HEK293T (cell line): ENCODE data around the gene GRK4.

Source experiments
- CTCF ChIA-PET: fragments of 350-600 bp; formaldehyde crosslinking; extraction: SDS; loops from one replicate; lab custom pipeline; 2021; ENCODE audit warnings: antibody characterized with exemption, inconsistent platforms; lab: Yijun Ruan, JAX
- POLR2A ChIA-PET: fragments of 350-600 bp; formaldehyde crosslinking; extraction: SDS; loops from one replicate; lab custom pipeline; 2020; ENCODE audit warnings: antibody characterized with exemption, inconsistent platforms; lab: Yijun Ruan, JAX
- DNase-seq: peaks from one replicate; pipeline ENCODE4 v3.0.0; 2012; ENCODE audit warnings: mixed read lengths; ENCODE audit errors: extremely low spot score
- ARNT ChIP-seq: fragments of 450-650 bp; IDR thresholded peaks from 2 replicates; pipeline ENCODE4 v1.6.1; 2017; ENCODE audit warnings: mild to moderate bottlenecking
- BHLHE40 ChIP-seq: fragments of 450-650 bp; IDR thresholded peaks from 2 replicates; pipeline ENCODE4 v1.6.1; 2016; ENCODE audit warnings: mild to moderate bottlenecking, moderate library complexity, borderline replicate concordance
- CTBP1 ChIP-seq: fragments of 450-650 bp; IDR thresholded peaks from 2 replicates; pipeline ENCODE4 v1.6.1; 2016; ENCODE audit warnings: borderline replicate concordance
- ELF4 ChIP-seq: fragments of 450-650 bp; IDR thresholded peaks from 2 replicates; pipeline ENCODE4 v1.6.1; 2017; ENCODE audit warnings: antibody characterized with exemption
- FOXA1 ChIP-seq: fragments of 450-650 bp; IDR thresholded peaks from 2 replicates; pipeline ENCODE4 v1.6.1; 2016; ENCODE audit warnings: mild to moderate bottlenecking
- FOXK2 ChIP-seq: fragments of 450-650 bp; IDR thresholded peaks from 2 replicates; pipeline ENCODE4 v1.6.1; 2016; ENCODE audit warnings: mild to moderate bottlenecking
- FOXM1 ChIP-seq: fragments of 450-650 bp; IDR thresholded peaks from 2 replicates; pipeline ENCODE4 v1.6.1; 2017; ENCODE audit warnings: mild to moderate bottlenecking, borderline replicate concordance
- HDGF ChIP-seq: fragments of 450-650 bp; IDR thresholded peaks from 2 replicates; pipeline ENCODE4 v1.6.1; 2017; ENCODE audit warnings: antibody characterized with exemption, borderline replicate concordance
- L3MBTL2 ChIP-seq: fragments of 450-650 bp; conservative IDR thresholded peaks from 2 replicates; pipeline ENCODE4 v1.6.1; 2016; ENCODE audit warnings: mild to moderate bottlenecking
- LEF1 ChIP-seq: fragments of 450-650 bp; IDR thresholded peaks from 2 replicates; pipeline ENCODE4 v1.6.1; 2017; ENCODE audit warnings: mild to moderate bottlenecking, borderline replicate concordance
- NFRKB ChIP-seq: fragments of 450-650 bp; IDR thresholded peaks from 2 replicates; pipeline ENCODE4 v1.6.1; 2016; ENCODE audit warnings: mild to moderate bottlenecking, moderate library complexity
- PKNOX1 ChIP-seq: fragments of 450-650 bp; IDR thresholded peaks from 2 replicates; pipeline ENCODE4 v1.6.1; 2016
- SP1 ChIP-seq: fragments of 450-650 bp; IDR thresholded peaks from 2 replicates; pipeline ENCODE4 v1.6.1; 2017
- SUZ12 ChIP-seq: fragments of 450-650 bp; IDR thresholded peaks from 2 replicates; pipeline ENCODE4 v1.6.1; 2016; ENCODE audit warnings: mild to moderate bottlenecking
- TARDBP ChIP-seq: fragments of 450-650 bp; IDR thresholded peaks from 2 replicates; pipeline ENCODE4 v1.6.1; 2016
- ZNF384 ChIP-seq: fragments of 450-650 bp; IDR thresholded peaks from 2 replicates; pipeline ENCODE4 v1.6.1; 2016

Gene GRK4

DNA sequence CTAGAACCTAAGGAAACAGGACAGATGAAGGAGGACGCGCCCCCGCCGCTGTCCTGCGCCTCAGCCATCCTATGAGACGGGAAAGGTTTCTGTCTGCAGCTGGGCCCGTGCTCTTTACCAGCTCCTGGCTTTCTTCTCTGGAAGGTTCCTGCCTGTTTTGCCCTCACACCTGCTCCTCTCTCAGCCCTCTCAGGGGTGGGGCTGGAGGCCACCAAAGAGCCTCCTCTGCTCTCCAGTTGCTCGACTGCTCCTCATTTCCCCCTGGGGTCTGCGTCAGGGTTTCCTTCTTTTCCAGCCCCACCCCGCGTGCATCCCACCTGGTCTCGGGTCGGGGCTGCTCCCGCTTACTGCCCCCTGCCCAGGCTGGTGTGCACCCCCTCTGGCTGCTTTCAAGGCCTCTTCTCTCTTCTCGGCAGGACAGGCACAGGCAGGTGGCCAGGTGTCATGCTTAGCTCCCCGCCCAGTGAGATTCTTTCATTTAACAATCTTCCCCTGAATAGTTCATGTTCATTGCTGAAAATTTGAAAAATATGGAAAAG lies 106.4 kb downstream of the GRK4 start:
- POLR2A ChIA-PET = no interaction called here
- TF ChIP-seq ELF4 (no peak), PKNOX1 (no peak), FOXM1 (no peak), SUZ12 (no peak), L3MBTL2 (no peak), ARNT (no peak), BHLHE40 (no peak), FOXK2 (no peak)
- no peak for DNase-seq
- CTCF ChIA-PET = no interaction called here

DNA sequence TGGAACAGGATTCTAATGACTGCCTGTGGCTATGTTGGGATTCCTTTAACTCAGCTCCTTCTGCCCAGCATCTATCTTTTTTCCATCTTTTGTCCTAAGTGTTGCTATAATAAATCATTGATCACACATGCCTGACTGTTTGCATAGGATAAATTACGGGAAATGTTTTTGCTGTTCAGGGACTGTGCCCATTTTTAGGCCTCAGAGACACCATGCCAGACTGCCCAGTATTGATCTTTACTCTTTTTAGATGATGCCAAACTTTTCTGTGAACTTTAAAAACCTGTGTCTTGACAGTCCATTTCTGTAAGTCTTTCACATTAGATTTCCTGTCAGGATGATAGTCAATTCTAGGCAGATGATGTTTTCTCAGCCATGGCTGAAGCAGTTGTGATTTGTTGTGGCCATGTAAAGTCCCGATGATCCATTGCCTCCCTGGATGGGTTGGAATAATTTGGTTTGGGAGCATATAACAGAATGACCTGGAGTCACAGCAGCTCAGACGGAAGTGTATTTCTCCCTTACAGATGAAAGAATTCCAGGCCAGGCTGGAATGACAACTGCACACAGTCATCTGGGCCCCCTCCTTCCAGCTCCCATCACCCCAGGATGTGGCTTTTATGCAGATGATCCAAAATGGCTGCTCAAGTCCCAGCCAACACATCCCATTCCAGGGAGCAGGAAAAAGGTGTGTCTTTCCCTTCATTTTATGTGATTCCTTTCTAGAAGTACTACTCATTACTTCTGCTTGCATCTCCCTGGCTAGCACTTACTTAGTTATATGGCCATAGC lies 107.5 kb downstream of the GRK4 start:
- POLR2A ChIA-PET = no interaction called here
- CTCF ChIA-PET = no interaction called here
- no peak for TF ChIP-seq LEF1
- TF ChIP-seq SP1 = no peak
- no peak for TF ChIP-seq ELF4
- TF ChIP-seq SUZ12 = no peak
- TF ChIP-seq HDGF = no peak
- no peak for TF ChIP-seq NFRKB
- TF ChIP-seq ZNF384 = no peak
- no peak for TF ChIP-seq L3MBTL2
- TF ChIP-seq BHLHE40 = no peak
- no peak for TF ChIP-seq FOXA1
- TF ChIP-seq FOXM1 = no peak
- no peak for TF ChIP-seq FOXK2
- TF ChIP-seq TARDBP = no peak
- TF ChIP-seq PKNOX1 = no peak
- TF ChIP-seq CTBP1 = no peak
- TF ChIP-seq ARNT = no peak
- DNase-seq = no peak

- DNase-seq = no peak
- TF ChIP-seq SP1 (no peak), HDGF (no peak), ELF4 (no peak), BHLHE40 (no peak), PKNOX1 (no peak)
- CTCF ChIA-PET = no interaction called here
- POLR2A ChIA-PET = interaction anchor here (0.6 kb wide), 1 partner anchor 455 kb away, joined by 6 read pairs; no protein-coding TSS in a partner anchor
Observed at GRCh38 chr4:3071811-3072210, 108.4 kb downstream of the GRK4 start.

GRCh38 chr4:3073158-3074077 lies 110.0 kb downstream of the GRK4 start:
- ChIA-PET POLR2A (no interaction called here), CTCF (no interaction called here)
- no peak for DNase-seq
- TF ChIP-seq NFRKB (no peak), ZNF384 (no peak), HDGF (no peak), L3MBTL2 (peak; percentile 71)

DNA sequence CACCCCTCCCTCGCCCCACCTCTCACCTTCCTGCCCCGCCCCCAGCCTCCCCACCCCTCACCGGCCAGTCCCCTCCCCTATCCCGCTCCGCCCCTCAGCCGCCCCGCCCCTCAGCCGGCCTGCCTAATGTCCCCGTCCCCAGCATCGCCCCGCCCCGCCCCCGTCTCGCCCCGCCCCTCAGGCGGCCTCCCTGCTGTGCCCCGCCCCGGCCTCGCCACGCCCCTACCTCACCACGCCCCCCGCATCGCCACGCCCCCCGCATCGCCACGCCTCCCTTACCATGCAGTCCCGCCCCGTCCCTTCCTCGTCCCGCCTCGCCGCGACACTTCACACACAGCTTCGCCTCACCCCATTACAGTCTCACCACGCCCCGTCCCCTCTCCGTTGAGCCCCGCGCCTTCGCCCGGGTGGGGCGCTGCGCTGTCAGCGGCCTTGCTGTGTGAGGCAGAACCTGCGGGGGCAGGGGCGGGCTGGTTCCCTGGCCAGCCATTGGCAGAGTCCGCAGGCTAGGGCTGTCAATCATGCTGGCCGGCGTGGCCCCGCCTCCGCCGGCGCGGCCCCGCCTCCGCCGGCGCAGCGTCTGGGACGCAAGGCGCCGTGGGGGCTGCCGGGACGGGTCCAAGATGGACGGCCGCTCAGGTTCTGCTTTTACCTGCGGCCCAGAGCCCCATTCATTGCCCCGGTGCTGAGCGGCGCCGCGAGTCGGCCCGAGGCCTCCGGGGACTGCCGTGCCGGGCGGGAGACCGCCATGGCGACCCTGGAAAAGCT lies 110.9 kb downstream of the GRK4 start, which contains the start of the genes HTT and HTT-AS:
TSS of gene HTT (plus strand) at position 604 of the 768 bp plus-strand sequence. CDS start at position 749, 145 bp downstream.
TSS of gene HTT-AS (minus strand) at position 461 of the 768 bp plus-strand sequence.
- peak; percentile 98 for DNase-seq
- CTCF ChIA-PET = no interaction called here
- POLR2A ChIA-PET = interaction anchor here (1.5 kb wide), 1 partner anchor 10 kb away, joined by 4 read pairs; no protein-coding TSS in a partner anchor
- no peak for TF ChIP-seq SUZ12
- TF ChIP-seq CTBP1 = no peak
- TF ChIP-seq NFRKB = no peak
- no peak for TF ChIP-seq FOXM1
- TF ChIP-seq HDGF = no peak
- TF ChIP-seq BHLHE40 = no peak
- no peak for TF ChIP-seq FOXA1
- no peak for TF ChIP-seq ZNF384
- TF ChIP-seq L3MBTL2 = no peak
- no peak for TF ChIP-seq TARDBP
- peak; percentile 91 for TF ChIP-seq SP1
- TF ChIP-seq PKNOX1 = peak; percentile 98
